Left ventricle myocardium inferior (tissue), 1 donor: ENCODE results near the gene STK32B. TPM values are rescaled to one million over a fixed set of nuclear protein-coding genes. Genes with fewer than 3 reads are reported as not detected.

Experiments
- DNase-seq: peaks from one replicate; pipeline ENCODE4 v3.0.0-alpha.2; 2020
- H3K27ac ChIP-seq: fragments of 200-600 bp; replicated peaks from 2 replicates; pipeline ENCODE4 v1.8.0; 2021
- H3K27me3 ChIP-seq: fragments of 200-600 bp; 2 replicates; pipeline ENCODE4 v1.8.0; 2021; ENCODE audit warnings: low read depth
- H3K36me3 ChIP-seq: fragments of 200-600 bp; 2 replicates; pipeline ENCODE4 v1.8.0; 2021
- H3K4me1 ChIP-seq: fragments of 200-600 bp; 2 replicates; pipeline ENCODE4 v1.8.0; 2021
- H3K4me3 ChIP-seq: fragments of 200-600 bp; 2 replicates; pipeline ENCODE4 v1.8.0; 2021; ENCODE audit warnings: mild to moderate bottlenecking, moderate library complexity
- H3K9me3 ChIP-seq: fragments of 200-600 bp; replicated peaks from 2 replicates; pipeline ENCODE4 v1.8.0; 2021
- intact Hi-C: fragments of 100-400 bp; cut with micrococcal nuclease; formaldehyde crosslinking; loops from one replicate; pipeline ENCODE4 v1.11.0; 2022
- total RNA-seq: library from RNA; stranded (reverse); fragmentation: NEBNext Ultra II Directional; extraction: Animal tissue kit (Norgen Biotek cat#: 25700); gene quantifications from one replicate; pipeline ENCODE4 v1.2.1, GENCODE V29; 2021
- TF ChIP-seq, protein P1 (sequence below): fragments of 200-600 bp; IDR thresholded peaks from 2 replicates; pipeline ENCODE4 v1.8.0; 2021; ENCODE audit warnings: antibody characterized with exemption, mild to moderate bottlenecking, borderline replicate concordance
- donor health status: DM: no; HTN: yes; CAD: no; lungs with severe emphysema.

Gene STK32B
- total RNA-seq, 1 donor from 2014 or later, result 0.55 TPM

DNA sequence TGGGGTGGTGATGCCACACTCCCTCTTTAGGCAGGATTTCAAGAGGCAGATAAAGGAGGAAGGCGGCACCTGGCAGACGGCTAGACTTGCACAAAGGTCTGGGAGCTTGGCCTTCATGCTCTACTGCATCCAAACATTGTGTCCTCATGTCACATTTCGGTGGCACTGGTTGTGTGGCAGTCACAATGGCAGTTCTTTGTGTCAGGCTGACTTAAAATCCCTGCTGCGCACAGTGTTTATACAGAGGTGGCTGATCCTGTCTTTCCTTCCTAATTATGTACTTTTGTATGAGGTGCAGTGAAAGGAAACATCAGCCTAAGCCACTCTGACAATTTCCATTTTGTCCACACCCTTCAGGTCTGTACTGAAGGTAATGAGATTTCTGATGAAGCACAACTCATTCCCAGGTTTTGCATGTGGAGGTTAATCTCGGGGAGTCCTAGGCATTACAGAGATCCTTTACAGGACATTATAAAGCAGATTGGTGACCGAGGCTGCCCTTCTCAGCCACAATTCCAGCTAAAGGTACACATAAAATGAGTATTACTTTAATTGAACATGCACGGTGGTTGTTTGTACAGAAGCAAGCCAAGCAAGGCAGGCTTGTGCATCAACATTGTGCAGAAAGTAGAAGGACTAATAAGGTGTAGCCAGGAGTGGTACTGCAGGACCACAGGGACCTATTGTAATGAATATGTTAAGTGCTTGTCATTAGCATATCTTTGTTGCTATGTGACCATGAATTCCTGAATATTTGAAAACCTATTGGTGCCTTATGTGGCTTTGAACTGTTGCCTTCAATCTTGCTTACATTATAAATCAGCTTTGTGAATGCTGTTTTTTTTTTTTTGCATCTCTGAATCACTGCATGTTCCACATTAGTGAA lies 147.6 kb downstream of the STK32B start:
- intact Hi-C loops, result no loop called here
- H3K9me3 ChIP-seq, result no peaks in the 10 kb centered on the region
- no peak overlapping the region for H3K27ac ChIP-seq
- H3K27me3 ChIP-seq, result peaks cover 5% of the 10 kb centered on the region
- no peaks in the 10 kb centered on the region for H3K4me1 ChIP-seq
- H3K36me3 ChIP-seq, result no peaks in the 10 kb centered on the region
- TF ChIP-seq, protein P1, sequence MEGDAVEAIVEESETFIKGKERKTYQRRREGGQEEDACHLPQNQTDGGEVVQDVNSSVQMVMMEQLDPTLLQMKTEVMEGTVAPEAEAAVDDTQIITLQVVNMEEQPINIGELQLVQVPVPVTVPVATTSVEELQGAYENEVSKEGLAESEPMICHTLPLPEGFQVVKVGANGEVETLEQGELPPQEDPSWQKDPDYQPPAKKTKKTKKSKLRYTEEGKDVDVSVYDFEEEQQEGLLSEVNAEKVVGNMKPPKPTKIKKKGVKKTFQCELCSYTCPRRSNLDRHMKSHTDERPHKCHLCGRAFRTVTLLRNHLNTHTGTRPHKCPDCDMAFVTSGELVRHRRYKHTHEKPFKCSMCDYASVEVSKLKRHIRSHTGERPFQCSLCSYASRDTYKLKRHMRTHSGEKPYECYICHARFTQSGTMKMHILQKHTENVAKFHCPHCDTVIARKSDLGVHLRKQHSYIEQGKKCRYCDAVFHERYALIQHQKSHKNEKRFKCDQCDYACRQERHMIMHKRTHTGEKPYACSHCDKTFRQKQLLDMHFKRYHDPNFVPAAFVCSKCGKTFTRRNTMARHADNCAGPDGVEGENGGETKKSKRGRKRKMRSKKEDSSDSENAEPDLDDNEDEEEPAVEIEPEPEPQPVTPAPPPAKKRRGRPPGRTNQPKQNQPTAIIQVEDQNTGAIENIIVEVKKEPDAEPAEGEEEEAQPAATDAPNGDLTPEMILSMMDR, result no peak
- DNase-seq, result no peak
- no peak overlapping the region for H3K4me3 ChIP-seq

DNA sequence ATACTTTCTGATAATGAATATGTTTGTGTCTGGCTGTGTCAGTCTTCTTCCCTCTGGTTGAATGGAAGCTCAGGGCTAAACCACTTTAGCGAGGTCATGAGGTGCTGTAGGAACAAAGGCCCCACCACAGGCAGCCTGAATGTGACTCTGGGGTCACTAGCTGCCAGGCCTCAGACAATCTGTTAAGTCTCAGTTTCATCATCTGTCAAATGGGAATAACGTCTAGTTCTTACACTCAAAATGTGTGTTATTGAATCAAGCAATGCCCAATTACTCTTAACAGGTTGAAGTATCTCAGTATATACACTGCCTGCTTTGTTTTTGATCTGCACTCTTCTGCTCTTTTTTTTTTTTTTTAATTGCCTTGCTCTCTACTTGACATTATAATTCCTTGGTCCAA lies 148.6 kb downstream of the STK32B start:
- no peaks in the 10 kb centered on the region for H3K4me1 ChIP-seq
- H3K27me3 ChIP-seq, result peaks cover 9% of the 10 kb centered on the region
- intact Hi-C loops, result no loop called here
- TF ChIP-seq, protein P1, result no peak
- DNase-seq, result no peak
- H3K27ac ChIP-seq, result no peak overlapping the region
- no peak overlapping the region for H3K4me3 ChIP-seq
- no peaks in the 10 kb centered on the region for H3K9me3 ChIP-seq
- no peaks in the 10 kb centered on the region for H3K36me3 ChIP-seq

DNA sequence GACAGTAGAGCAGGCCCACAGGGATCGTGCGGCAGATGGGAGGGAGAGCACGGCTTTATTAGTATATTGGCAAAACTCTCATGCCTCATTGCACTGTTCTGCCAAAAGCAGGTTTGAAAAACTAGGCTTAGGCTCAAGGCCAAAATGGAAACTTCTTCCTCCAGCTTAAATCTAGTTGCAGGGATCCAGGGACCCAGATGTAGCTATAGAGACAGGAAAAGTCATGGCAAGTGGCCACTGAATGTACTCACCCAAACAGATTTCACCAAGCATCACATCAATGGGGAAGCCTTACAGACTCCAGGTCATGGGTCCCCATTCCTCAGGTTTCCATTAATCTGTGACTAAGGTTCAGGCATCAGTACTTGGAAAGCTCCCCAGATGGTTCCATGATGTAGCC lies 149.2 kb downstream of the STK32B start:
- TF ChIP-seq, protein P1, result no peak
- no peaks in the 10 kb centered on the region for H3K36me3 ChIP-seq
- H3K27ac ChIP-seq, result no peak overlapping the region
- no peaks in the 10 kb centered on the region for H3K9me3 ChIP-seq
- no peaks in the 10 kb centered on the region for H3K4me1 ChIP-seq
- intact Hi-C loops, result no loop called here
- no peak overlapping the region for H3K4me3 ChIP-seq
- DNase-seq, result no peak
- H3K27me3 ChIP-seq, result peaks cover 15% of the 10 kb centered on the region

DNA sequence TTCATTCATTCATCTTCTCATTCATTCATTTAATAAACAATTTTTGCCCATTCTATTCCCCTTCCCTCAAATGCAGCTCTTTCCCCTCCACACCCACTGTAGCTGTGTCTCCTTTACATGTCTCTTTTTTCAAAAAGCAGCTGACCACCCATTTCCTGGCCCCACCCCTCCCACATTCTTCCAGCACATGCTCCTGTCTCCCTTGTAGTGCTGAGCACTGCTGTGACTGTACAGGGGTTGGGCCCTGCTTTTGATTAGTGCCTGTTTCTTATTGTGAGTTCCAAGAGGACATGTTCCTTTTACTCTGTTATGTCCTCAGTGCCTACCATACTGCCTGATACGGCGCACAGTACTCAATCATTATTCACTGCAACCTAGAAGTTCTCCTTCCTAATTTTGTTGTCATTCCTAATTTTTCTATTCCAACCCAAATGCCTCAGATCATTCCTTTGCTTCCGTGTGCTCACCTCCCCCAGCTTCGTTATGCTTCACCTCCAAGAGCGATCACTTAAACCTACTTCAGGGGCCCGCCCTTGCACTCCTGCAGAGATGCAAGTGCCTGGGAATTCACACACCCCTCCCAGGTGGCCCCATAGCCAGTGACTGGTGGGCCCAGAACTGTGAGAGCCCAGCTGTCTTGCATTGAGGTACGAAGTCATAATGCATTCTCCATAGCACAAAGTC lies 152.2 kb downstream of the STK32B start:
- H3K9me3 ChIP-seq, result no peaks in the 10 kb centered on the region
- TF ChIP-seq, protein P1, result no peak
- intact Hi-C loops, result no loop called here
- DNase-seq, result no peak
- peaks cover 19% of the 10 kb centered on the region for H3K27me3 ChIP-seq
- H3K27ac ChIP-seq, result no peak overlapping the region
- H3K36me3 ChIP-seq, result no peaks in the 10 kb centered on the region
- H3K4me1 ChIP-seq, result no peaks in the 10 kb centered on the region
- H3K4me3 ChIP-seq, result no peak overlapping the region

DNA sequence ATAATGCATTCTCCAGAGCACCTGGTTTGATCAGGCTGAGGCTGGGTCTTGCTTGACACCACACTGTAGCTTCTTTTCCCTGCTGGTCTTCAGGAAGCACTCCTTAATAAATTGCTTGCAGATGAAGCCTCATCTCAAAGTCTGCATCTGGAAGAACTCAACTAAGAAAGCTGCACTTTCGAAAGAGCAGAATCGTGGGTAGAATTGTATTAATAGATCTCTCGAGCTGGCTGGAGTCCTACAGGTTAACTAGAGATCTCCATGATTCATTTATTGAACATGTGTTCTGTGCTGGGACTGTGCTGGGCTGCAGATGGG lies 152.7 kb downstream of the STK32B start:
- peaks cover 22% of the 10 kb centered on the region for H3K27me3 ChIP-seq
- H3K36me3 ChIP-seq, result no peaks in the 10 kb centered on the region
- no peaks in the 10 kb centered on the region for H3K9me3 ChIP-seq
- intact Hi-C loops, result no loop called here
- TF ChIP-seq, protein P1, result no peak
- no peak for DNase-seq
- no peak overlapping the region for H3K27ac ChIP-seq
- H3K4me1 ChIP-seq, result no peaks in the 10 kb centered on the region
- H3K4me3 ChIP-seq, result no peak overlapping the region
